Measurements from ENCODE around the gene MARK2.
A peak's percentile ranks its signal among the peaks of the same experiment; 100 is the strongest.

The MARK2 gene

DNA sequence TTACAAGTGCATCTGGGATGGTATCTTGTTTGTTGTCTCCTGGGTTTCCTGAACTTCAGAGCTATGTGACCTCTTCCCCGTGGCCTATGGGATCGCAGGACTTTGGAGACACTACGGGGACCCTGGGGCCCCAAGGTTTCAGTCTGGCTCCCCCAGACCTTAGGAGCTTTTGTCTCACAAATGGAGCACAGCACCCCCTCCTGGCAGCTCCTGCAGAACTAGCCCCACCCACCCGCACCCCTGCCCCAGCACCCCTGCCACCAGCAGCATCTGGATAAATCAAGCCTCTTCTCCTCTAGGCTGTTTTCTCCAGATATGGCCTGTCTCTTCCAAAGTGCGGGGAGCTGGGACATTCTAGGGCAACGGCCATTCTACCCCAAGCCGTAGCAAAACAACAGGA is 67.7 kb downstream of the MARK2 start:
- no peak for DNase-seq (ENCODE audit: insufficient read length, low spot score)
- no peak for FAIRE-seq

DNA sequence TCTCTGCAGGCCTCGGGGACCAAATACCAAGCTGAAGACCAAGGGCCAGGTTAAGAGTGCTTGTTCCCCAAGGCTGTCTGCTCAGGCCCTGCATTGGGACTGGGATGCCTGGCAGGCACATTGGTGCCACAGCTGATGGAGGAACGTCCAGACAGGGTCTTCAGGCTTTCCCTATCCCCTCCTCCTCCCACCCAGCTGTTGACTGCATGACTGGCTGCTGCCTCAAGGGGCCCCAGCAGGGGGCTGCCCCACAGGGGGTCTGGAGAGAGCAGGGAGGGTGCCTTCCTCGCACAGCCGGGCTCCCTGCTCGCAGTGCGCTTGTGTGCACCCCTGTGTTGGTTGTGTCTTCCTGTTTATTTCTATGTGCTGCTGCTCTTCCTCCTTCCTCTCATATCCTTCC is 68.2 kb downstream of the MARK2 start:
- FAIRE-seq (no peak), DNase-seq (ENCODE audit: insufficient read length, low spot score) (no peak)

DNA sequence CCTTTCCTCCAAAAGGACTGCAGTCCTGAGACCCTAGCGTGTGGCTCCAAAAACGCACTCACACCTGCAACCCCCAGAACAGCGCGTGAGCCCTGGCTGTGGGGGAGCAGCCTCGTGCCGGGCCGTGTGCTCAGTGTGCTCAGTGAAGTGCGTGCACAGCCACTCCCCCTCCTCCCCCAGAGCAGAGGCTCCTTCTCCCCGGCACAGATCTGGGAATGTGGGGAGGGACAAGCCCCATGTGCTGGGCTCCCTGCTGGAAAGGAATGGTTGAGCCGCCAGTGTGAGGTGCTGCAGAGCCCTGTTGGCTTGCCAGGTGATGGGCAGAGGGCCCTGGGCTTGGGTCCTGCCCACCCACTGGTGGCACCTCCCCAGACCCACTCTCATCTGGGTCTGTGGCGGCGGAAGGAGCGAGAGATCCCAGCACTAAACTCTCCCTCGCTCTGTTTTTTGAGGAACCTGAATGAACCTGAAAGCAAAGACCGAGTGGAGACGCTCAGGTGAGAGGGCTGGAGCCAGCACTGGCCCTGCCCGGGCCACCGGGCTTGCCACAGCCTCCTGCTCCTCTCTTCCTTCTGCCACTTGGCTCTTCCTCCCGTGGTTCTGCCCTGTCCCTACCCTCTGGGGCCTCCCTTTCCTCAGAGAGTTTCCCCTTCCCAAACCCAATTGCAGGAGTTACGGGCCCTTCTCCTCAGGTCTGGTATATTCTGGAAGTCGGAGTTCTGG is 69.1 kb downstream of the MARK2 start:
- DNase-seq (ENCODE audit: insufficient read length, low spot score) (no peak), FAIRE-seq (no peak)

DNA sequence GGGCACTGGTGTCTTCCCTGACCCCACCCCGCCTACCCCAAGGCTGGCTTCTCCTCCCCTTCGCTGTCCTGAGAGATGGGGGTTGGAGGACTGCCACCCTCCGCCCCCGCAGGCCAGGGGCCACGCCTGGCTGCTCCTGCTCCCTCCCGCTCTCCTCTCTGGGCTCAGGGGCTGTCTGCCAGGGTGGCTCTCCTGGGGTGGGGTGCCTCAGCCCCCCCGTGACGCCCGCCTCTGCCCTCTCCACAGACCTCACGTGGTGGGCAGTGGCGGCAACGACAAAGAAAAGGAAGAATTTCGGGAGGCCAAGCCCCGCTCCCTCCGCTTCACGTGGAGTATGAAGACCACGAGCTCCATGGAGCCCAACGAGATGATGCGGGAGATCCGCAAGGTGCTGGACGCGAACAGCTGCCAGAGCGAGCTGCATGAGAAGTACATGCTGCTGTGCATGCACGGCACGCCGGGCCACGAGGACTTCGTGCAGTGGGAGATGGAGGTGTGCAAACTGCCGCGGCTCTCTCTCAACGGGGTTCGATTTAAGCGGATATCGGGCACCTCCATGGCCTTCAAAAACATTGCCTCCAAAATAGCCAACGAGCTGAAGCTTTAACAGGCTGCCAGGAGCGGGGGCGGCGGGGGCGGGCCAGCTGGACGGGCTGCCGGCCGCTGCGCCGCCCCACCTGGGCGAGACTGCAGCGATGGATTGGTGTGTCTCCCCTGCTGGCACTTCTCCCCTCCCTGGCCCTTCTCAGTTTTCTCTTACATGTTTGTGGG is 69.9 kb downstream of the MARK2 start:
- no peak for FAIRE-seq

DNA sequence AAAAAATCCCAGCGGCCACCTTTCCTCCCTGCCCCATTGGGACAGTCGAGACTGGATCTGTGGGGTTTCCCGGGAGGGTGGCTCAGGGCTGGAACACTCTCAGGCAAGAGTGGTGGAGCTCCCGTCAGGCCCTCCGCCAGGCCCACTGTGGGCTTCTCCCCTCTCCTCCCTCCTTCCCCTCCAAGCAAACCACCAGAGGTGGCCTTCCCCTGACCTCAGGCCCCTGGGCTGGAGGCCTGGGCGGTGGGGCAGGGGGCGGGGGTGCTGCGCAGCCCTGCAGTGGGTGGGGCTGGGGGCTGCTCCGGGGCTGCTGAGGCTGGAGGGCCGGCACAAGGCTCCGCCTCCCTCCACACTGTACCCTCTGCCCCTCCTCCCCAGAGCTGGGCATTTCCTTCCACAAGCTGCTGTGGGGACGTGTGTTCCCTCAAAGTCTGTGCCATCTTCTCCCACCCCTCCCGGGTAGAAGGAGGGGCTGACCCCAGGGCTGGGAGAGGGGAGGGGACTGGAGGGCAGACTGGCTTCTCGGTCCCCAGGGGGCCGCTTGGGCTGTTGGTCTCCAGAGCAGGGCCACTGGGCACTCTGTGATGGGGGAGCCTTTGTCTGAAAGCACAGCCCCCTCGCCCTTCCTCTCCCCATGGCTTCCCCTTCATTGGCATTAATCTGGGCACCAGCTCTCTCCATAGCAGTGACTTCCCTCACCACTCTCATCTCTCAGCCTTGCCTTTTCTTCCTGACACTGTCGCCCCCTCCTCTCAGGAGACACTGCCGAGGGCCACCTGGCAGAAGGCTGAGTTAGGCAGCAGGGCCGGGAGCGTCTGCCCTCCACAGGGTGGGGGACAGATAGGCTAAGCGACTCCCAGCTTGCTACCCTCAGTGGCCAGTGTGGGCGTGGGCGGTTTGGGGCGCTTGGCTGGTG is 70.9 kb downstream of the MARK2 start:
- no peak for FAIRE-seq
- DNase-seq (ENCODE audit: insufficient read length, low spot score): no peak

More for the DNA sequence above, 69.9 kb downstream of the MARK2 start:
- no peak for DNase-seq (ENCODE audit: insufficient read length, low spot score)

DNA sequence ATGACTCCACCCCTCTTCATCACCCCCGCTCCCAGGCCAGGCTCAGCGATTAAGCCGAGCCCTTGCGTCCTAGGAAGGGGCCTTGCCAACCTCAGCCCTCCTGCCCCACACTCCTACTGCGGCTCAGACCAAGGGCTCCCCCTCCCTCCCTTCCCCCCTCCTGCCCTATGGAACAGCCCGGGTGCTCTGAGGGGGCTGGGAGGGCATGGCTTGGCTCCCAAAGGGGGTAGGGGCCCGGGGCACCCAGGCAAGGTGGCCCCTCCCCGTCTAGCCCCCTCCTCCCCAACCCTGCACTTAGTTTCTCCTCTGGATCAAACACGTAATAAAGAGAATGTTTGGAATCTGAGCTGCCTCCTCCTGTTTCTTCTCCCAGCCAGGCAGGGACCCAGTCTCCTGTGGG is 71.8 kb downstream of the MARK2 start:
- FAIRE-seq: no peak
- DNase-seq (ENCODE audit: insufficient read length, low spot score): no peak

DNA sequence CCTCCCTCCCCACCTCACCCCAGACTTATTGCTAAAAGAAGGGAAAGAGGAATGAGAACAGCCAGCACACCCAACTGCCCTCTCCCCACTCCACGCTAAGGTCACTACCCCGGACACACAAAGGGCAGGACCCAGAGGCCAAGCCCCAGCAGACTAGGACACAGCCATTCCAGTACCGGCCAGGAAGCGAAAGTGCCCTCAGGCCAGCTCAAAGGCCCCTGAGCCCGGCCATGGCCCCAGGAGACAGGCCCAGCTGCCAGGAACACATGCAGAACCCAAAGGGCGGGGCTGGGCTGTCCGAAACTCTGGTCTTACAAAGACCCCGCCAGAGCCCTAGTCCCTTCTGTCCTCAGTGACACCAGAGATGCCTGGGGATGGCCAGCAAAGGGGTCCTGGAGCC is 72.5 kb downstream of the MARK2 start:
- no peak for FAIRE-seq
- no peak for DNase-seq (ENCODE audit: insufficient read length, low spot score)

DNA sequence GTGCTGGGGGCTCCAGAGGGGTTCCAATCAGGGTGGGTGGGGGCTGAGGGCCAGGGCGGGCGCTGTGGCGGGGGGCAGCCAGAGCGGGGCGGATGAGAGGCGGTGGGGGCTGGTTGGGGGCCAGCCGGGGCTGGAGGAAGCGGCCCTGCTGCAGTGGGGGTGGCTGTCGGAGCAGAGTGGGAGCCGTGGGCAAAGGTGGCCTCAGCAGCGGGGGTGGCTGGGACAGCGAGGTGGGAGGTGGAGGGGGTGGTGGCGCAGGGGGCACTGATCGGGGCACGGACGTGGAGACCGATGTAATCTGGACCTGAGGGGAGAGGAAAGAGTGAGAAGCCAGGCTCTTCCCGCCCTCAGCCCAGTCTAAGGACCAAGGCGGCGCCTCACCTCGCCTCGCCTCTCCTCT is 73.0 kb downstream of the MARK2 start:
- no peak for DNase-seq (ENCODE audit: insufficient read length, low spot score)
- FAIRE-seq: no peak

DNA sequence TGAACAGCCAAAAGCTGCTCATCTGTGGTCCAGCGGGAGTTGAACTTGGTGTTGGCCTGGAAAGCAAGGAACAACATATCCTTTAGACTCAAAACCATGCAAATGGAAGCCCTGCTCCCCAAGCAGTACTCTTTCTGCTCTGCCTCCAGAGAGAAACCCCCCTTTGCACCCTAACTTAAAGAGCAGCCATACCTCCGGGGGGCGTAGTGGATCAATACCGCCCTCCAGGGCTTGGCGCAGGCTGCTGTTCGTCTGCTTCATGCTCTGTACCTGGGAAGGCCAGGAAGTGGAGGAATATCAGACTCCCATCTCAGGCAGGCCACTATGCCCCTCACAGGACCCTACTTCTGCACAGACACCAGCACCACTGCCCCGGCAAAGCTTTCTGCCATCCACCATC is 73.8 kb downstream of the MARK2 start:
- no peak for FAIRE-seq
- no peak for DNase-seq (ENCODE audit: insufficient read length, low spot score)

DNA sequence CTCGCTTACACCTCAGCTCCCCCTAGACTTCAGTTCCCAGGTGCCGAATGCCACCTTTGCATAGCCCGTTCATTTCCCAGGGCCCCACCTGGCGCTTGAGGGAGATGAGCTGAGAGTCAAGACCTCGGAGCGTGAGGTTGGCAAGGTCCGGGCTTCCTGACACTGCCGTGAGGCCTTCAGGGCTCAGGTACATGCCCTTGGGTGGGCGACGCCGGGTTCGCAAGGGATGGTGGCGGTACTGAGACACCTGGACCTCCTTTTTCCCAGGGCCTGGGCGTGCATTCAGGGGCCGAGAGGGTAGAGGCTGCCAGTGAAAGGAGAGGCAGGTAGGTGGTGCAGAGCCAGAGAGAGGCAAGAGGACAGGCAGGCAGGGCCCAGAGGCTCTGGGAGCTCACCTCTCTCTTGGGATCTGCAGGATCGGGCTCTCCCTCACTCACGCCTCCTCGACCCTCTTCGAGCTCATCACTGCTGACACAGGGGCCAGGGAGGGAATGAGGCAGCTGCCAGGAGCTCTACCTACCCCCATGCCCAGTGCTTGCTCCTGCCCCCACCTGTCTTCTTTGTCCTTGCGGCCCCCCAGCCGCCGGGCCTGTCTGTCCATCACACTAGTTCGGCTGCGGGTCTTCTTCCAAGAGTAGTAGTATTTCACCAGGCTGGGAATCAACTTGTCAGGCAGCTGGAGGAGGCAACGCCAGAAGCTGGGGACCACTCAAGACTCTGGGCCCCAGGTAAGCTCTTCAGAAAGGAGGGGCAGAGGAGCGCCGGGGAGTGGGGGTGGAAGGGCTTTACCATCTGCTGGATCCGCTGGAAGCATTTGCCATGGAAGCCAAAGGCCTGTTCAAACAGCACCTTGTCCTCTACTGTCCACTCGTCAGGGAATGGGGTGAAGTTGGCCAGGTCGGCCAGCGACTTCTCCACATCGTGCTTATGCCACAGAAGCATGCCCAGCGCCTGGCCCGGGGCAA is 75.2 kb downstream of the MARK2 start:
- FAIRE-seq: no peak

DNA sequence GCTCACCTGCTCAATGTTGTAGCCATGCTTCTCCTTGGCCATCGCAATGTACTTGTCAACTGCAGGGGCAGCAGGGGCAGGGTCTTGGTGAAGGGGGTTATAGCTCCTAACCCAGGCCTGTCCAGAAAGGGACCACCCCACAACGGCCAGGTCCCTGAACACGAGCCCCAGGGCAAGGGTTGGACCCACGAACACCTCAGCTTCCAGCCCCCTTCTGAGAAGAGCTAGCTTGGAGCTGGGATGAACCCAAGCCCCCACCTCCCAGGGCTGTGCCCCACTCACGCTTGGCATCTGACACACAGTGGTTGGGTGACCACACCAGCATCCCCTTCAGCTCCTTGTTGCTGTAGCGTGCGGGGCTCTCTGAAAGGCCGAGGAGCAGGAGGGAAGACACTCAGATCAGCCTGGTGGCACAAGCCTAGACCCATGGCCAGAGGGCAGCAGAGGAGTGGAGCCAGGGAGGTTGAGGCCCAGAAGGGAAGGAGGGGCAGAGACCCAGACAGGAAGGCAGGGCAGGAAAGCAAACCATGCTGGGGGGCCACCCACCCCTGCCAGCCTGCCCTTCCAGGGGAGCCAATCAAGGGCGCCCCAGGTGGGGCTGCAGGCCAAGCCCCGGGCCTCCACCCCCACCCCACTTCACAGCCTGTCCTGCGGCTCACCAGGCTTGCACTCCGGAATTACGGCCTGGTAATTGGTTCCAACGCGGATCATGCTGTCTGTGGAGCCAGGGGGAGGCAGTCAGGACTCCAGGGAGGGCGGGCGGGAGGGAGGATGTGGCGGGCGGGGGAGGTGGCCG is 76.2 kb downstream of the MARK2 start:
- no peak for FAIRE-seq
- DNase-seq (ENCODE audit: insufficient read length, low spot score): no peak

More for the DNA sequence above, 75.2 kb downstream of the MARK2 start:
- no peak for DNase-seq (ENCODE audit: insufficient read length, low spot score)

DNA sequence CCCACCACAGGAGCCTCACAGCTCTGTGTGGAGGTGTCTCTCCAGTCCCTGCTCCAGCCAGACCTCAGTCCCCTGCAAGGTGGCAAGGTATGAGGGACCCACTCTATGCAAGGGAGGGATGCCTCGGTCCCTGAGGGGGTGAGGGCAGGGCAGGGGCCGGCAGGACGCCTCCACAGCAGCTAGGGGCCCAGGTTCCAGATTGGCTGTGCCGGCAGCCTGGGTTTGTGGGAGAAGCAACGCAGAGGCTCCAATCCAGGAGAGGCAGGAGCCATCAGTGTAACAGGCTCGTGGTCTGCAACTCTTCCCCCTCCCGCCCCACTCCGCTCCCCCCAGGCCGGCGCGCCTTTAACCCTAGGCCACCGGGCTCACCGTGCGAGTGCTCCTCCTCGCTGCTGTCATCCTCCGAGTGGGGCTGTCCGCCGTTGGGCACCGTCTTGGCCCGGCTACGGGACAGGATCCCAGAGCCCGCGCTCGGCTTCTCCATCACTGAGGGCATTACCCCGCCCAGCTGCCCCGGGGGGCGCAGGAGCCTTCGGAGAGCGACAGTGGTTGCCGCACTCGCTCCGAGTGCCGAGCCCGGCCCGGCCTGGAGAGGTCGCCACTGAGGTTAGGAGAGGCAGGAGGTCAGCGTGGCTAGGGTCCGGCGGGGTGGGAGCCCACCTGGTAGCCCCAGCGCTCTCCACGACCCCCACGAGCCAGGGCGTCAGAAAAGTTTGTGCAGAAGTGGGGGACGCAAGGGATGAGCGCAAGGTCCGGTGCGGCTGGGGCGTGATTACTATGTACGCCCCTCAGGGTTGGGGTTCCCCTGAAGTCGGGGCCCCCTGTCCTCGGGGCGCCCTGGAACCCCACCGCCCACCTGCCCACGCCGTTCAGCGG is 77.3 kb downstream of the MARK2 start:
- FAIRE-seq (no peak), DNase-seq (ENCODE audit: insufficient read length, low spot score) (no peak)

DNA sequence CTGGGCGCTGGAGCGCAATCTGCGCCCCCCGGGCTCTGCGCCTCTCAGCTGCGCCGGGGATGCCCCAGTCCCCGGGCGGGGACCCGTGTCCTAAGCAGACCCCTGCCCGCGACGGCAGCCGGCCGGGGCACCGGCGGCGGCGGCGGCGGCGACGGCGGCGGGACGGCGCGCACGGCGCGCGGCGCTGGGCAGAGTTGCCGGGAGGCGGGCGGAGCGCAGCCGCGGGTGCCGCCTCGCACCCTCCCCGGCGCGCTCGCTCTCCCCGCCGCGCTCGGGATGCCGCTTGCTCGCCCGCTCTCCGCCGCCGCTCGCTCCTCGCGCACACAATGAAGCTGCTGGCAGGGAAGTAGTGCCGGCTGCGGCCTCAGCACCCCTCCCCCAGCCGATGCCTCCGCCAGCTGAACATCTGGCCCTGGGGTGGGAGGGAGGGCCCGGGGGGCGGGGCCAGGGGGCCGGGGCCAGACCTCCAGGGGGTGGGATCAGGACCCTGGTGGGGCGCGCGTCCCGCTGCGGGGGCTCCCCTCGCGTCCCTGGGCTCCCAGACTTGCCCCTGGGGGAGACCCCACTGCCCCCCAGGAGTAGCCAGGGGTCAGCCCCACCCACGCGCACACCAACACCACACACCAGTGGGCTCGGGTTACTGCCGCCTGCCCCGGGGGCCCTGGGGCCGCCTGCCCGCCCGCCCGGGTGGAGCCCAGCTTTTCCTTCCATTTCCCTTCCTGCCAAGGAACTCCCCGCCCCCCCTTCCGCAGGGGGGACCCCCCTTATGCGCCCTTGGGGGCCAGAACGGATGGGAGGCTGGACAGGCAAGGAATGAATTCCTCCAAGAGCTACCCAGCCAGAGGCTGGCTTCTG is 78.2 kb downstream of the MARK2 start, which contains the start of gene RCOR2:
Gene RCOR2, minus strand, starts transcription at position 328 of the 855 bp plus-strand sequence. CDS start 708 bp downstream, outside the sequence.
- DNase-seq (ENCODE audit: insufficient read length, low spot score): peak; percentile 87
- peak; percentile 70 for FAIRE-seq

DNA sequence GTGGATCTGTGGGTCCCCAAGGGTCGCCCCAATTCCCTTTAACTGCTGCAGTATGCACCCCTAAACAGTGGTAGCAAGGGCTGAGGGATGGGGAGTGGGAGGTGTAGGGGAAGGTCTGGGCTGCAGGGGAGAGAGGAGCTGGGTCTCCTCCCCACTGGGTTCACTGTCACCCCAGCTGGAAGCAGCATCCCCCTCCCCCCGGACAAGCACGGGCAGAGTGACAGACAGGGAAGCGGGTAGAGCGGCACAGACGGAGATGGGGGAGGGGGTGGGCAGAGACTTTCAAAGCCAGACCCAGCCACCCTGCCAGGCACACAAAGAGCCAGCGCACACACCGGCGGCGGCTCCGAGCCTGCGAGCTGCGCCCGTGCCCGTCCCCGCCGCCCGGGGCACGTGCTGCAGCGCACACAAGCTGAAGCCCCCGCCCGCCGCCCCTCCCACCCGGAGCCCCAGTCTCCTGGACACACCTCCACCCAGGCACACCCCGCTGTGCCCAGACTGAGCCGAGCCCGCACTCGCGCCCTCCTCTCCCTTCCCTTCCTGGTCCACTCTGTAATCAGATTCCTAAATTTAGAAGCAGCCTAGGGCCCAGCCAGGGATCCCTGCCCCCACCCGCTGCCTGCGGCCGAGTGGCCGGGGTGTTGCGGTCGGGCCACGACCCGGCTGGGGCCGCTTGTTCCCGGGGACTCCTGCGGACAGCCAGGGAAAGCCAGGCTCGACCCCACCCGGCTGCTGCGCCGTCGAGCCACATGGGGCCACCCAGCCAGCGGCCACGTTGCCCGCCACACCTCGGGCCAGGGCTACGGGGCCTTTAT is 79.0 kb downstream of the MARK2 start:
- FAIRE-seq (no peak), DNase-seq (ENCODE audit: insufficient read length, low spot score) (no peak)

DNA sequence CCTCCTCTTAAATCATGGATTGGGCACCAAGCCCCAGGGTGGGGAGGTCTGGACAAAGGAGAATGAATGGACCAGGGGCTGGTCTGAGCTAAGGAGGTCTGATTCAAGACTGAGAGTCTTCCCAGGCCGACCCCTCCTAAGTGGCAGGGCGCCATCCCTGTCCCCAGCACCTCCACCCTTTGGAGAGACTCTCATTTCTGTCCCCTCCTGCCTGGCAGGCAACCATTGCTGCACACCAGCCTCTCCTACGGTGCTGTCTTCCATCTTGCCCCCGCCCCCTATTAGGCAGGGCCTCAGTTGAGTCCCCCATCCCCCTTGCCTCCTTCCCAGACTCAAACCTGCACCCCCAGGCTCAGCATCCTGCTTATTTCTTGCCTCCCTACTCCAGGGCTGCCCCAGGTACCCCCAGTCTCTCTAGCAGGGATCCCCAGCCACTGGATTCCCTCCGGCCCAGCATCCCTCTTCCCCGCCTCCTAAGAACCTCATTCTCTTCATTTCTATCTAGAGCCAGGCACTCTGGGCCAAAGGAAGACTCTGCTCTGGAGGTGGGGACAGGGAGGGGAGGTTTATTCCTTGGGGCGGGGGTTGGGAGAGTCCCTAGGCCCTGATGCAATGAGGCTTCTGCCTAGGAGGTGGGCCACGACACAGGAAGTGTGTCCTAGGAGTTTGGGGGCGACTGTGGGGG is 79.7 kb downstream of the MARK2 start:
- DNase-seq (ENCODE audit: insufficient read length, low spot score): no peak

More for the DNA sequence above, 79.7 kb downstream of the MARK2 start:
- no peak for FAIRE-seq
